HUES6 (cell line): ENCODE data around the gene TUBA1C.
A peak's percentile ranks its signal among the peaks of the same experiment; 100 is the strongest.

ENCODE experiments used
- H3K27ac ChIP-seq: 2 replicates; pipeline ENCODE4 v1.7.0; 2013; ENCODE audit warnings: low read depth, mild to moderate bottlenecking, low read length, inconsistent platforms
- H3K27me3 ChIP-seq: 2 replicates; pipeline ENCODE4 v1.6.1; 2013; ENCODE audit warnings: low read length; ENCODE audit not compliant: control insufficient read depth, insufficient read depth
- H3K36me3 ChIP-seq: 2 replicates; pipeline ENCODE4 v1.6.1; 2013; ENCODE audit warnings: low read length; ENCODE audit not compliant: control insufficient read depth, insufficient read depth
- H3K4me1 ChIP-seq: 2 replicates; pipeline ENCODE4 v1.6.1; 2013; ENCODE audit warnings: low read length; ENCODE audit not compliant: control insufficient read depth, insufficient read depth
- H3K4me3 ChIP-seq: 2 replicates; pipeline ENCODE4 v1.5.1; 2013; ENCODE audit warnings: low read depth, low read length
- H3K9ac ChIP-seq: one replicate; pipeline ENCODE4 v1.6.1; 2013; ENCODE audit warnings: mild to moderate bottlenecking, low read length
- H3K9me3 ChIP-seq: 2 replicates; pipeline ENCODE4 v1.6.1; 2013; ENCODE audit warnings: low read depth, low read length; ENCODE audit not compliant: control insufficient read depth, insufficient read depth

TUBA1C gene

DNA sequence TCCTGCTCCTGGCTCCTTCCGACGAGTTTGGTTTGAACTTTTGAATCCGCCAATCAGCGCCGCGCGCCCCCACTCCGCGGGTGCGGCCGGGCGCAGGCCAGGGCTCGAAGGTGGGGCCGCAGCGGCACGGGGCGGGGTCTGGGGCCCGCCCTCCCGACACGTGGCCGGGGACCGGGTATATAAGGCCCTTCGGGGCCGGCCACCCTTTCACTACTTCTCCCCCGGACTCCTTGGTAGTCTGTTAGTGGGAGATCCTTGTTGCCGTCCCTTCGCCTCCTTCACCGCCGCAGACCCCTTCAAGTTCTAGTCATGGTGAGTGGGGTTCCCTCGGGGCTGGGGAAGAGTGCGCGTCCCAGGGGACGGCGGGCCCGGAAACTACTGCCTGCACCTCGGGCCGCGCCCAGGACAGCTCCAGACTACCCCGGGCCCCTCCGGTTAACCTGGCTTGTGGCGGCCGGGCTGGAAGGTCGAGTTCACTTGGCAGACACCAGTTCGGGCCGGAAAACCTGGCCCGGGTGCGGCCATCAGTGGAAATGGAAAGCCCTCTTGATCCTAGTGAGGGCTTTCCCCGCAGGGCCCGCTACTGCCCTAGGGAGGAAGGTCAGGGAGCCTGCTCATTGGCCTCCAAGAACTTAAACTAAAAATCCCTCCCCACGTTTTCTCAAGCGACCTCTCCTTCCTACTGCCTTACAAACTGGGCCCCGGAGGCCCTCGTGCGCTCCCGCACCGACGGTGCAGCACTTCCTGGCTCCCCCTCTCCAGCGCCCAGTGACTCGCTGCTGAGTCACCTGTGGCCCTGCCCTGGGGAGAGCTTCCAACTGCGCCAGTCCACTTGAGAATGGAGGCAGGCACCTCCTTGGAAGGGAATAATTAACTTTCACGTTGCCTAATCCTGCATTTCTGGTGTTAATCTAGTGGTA is at the start of gene TUBA1C:
Gene TUBA1C, plus strand, starts transcription at position 210 of the 920 bp plus-strand sequence. Its CDS starts 100 bp downstream, at position 310.
- peaks cover 37% of the 10 kb centered on the region for H3K36me3 ChIP-seq
- peak within 1 kb of the TSS; percentile 88 for H3K4me3 ChIP-seq
- H3K27me3 ChIP-seq = no peaks in the 10 kb centered on the region
- H3K27ac ChIP-seq = peak within 1 kb of the TSS; percentile 98
- H3K4me1 ChIP-seq = peaks cover 8% of the 10 kb centered on the region
- H3K9me3 ChIP-seq = no peaks in the 10 kb centered on the region
- H3K9ac ChIP-seq = peak within 1 kb of the TSS; percentile 96

DNA sequence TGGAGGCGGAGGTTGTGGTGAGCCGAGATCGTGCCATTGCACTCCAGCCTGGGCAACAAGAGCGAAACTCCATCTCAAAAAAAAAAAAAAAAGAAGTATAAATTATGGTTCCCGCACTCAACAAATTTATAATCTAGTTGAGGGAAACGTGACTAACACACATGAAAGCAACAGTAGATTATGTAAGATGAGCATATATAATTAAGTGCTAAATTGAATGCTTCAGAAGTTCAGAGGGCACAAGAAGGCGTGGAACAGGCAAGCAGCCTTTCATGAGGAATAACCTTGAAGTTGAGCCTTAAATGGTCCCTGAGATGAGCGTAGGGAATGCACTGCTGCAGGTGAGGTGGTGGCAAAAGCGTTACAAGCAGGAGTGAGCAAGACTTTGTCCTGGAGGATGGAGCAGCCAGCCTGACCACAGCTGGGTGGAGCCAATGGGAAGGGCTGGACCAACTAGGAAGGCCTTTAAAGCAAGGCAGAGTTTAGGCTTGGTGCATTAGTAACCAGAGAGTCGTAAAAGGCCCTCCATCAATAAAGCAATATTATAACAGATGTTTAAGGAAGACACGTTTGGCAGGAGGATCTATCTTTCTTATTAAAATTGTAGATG is 45.4 kb upstream of the TUBA1C start:
- Histone ChIP-seq H3K36me3 (no peaks in the 10 kb centered on the region), H3K4me1 (peaks cover 8% of the 10 kb centered on the region), H3K9ac (no peak overlapping the region), H3K9me3 (no peaks in the 10 kb centered on the region), H3K27me3 (no peaks in the 10 kb centered on the region), H3K27ac (no peak overlapping the region), H3K4me3 (no peak overlapping the region)

DNA sequence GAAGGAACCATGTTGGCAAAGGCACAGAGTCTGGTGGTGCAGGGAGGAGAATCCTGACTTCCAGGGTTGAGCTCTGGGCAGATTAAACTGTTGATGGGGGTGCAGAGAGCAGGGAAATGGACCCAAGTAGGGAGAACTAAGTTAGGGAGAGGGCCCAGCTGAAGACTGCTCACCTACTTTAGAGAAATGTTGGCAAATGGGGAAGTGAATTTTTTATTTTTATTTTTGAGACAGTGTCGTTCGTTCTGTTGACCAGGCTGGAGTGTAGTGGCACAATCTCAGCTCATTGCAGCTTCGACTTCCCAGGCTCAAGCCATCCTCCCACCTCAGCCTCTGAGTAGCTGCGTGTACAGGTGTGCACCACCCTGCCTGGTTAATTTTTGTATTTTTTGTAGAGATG is 43.9 kb upstream of the TUBA1C start:
- Histone ChIP-seq H3K9ac (no peak overlapping the region), H3K27me3 (no peaks in the 10 kb centered on the region), H3K4me1 (no peaks in the 10 kb centered on the region), H3K4me3 (no peak overlapping the region), H3K36me3 (no peaks in the 10 kb centered on the region), H3K9me3 (no peaks in the 10 kb centered on the region), H3K27ac (no peak overlapping the region)

DNA sequence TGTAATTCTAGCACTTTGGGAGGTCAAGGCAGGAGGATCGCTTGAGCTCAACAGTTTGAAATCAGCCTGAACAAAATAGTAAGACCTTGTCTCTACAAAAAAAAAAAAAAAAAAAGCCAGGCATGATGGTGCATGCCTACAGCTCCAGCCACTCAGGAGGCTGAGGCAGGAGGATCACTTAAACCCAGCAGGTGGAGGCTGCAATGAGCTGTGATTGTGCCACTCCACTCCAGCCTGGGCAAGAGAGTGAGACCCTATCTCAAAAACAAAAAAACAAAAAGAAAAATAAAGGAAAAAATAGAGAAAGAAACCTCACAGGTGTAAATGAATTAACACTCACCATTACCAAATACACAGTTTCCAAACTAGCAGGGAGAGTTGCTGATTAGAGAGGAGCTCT is 41.8 kb upstream of the TUBA1C start:
- Histone ChIP-seq H3K36me3 (no peaks in the 10 kb centered on the region), H3K4me1 (no peaks in the 10 kb centered on the region), H3K9me3 (no peaks in the 10 kb centered on the region), H3K9ac (no peak overlapping the region), H3K4me3 (no peak overlapping the region), H3K27me3 (no peaks in the 10 kb centered on the region), H3K27ac (no peak overlapping the region)

DNA sequence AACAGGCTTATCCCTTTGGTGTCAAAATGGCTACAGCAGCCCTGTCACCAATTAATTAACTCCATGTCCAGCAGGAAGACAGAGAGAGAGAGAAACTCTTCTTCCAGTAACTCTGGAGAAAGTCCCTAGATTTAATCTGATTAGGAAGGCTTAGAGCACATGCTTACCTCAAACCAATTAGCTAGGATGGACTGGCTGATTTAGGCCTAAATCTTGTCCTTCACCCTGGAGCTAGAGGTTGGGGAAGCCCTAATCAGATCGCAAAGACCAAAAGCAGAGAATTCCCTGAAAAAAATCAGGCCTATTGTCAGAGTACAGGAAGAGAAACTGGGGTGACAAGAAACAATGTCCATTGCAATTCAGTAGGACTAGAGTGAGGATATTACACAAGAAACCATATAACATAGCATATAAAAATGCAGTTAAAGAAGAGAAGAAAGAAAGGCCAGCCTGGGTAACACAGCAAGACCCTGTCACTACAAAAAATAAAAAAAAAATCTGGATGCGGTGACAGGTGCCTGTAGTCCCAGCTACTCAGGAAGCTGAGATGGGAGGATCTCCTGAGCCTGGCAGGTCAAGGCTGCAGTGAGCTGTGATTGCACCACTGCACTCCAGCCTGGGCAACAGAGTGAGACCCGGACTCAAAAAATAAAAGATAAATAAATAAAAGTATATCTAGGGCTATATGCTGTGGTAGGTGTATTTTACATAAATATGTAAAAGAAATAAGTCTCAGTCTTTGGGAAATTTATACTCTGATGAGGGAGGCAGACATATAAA is 41.1 kb upstream of the TUBA1C start:
- H3K27ac ChIP-seq = no peak overlapping the region

DNA sequence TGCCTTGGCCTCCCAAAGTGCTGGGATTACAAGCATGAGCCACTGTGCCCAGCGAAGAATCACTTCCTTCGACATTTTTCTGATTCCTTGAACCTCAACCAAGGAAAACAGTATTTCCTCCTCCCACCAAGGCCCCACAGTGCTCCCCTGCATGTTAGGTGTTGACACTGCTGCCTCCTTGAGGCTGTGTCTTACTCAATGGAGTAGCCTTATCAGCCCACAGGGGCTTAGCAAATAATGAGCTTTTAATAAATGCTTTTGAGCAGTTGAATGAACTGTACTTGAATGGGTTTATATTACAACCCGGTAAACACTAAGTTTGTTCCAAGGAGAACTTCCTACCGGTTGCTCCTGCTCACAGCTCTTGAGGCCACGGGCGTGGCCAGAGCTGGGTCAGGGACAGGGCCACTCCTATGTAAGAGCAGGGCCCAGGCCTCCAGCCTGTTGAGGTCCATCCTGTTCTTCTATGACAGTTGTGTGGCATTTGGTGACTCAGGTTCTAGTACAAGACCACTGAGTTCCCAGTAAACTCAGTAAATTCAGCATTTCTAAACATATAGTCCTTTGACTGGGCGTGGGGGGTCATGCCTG is 39.2 kb upstream of the TUBA1C start:
- Histone ChIP-seq H3K36me3 (no peaks in the 10 kb centered on the region), H3K9ac (no peak overlapping the region), H3K9me3 (no peaks in the 10 kb centered on the region), H3K27ac (no peak overlapping the region), H3K4me3 (no peak overlapping the region), H3K27me3 (no peaks in the 10 kb centered on the region), H3K4me1 (no peaks in the 10 kb centered on the region)

More for the DNA sequence above, 41.1 kb upstream of the TUBA1C start:
- H3K4me1 ChIP-seq = no peaks in the 10 kb centered on the region
- no peaks in the 10 kb centered on the region for H3K9me3 ChIP-seq
- no peak overlapping the region for H3K9ac ChIP-seq
- H3K36me3 ChIP-seq = no peaks in the 10 kb centered on the region
- no peak overlapping the region for H3K4me3 ChIP-seq
- H3K27me3 ChIP-seq = no peaks in the 10 kb centered on the region

DNA sequence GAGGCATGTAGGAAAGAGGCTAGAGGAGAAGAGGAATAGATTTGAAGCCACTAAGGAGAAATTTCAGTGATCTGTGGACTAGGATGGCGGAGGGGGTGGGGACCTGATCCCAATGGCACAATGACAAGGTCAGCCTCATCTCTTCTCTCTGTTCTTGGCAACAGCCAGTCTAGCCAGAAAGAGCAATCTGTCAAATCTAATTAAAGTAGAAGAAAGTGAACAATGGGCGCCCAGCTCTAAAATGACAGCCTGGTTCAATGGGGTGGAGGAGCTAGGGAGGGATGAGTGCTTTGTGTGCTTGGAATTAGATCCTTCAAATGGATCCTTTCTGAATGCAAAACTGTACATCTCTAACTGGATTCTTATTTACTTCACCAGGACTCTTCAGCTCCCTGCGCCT is 37.2 kb upstream of the TUBA1C start:
- no peak overlapping the region for H3K4me3 ChIP-seq
- no peaks in the 10 kb centered on the region for H3K36me3 ChIP-seq

DNA sequence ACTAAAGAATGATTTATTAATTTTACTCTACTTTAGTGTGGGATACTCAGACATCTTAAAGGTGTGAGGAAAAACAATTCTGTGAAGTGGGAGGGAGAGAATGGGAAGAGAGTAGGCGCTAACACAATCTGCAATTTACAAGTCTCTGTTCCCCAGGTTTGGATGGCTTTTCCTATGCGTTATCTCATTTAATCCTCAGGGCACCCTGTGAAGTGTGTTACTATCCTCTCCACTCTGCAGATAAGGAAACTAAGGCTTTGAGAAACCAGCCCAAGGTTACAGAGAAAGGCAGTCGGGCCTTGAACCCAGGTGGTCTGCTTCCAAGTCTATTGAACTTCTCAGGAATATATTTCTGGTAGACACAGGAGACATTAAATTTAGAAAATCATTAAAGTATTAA is 36.2 kb upstream of the TUBA1C start:
- Histone ChIP-seq H3K36me3 (no peaks in the 10 kb centered on the region), H3K27ac (no peak overlapping the region), H3K9ac (no peak overlapping the region)

More for the DNA sequence above, 37.2 kb upstream of the TUBA1C start:
- H3K9me3 ChIP-seq = no peaks in the 10 kb centered on the region
- H3K4me1 ChIP-seq = peaks cover 9% of the 10 kb centered on the region
- no peak overlapping the region for H3K9ac ChIP-seq
- no peaks in the 10 kb centered on the region for H3K27me3 ChIP-seq
- H3K27ac ChIP-seq = no peak overlapping the region

DNA sequence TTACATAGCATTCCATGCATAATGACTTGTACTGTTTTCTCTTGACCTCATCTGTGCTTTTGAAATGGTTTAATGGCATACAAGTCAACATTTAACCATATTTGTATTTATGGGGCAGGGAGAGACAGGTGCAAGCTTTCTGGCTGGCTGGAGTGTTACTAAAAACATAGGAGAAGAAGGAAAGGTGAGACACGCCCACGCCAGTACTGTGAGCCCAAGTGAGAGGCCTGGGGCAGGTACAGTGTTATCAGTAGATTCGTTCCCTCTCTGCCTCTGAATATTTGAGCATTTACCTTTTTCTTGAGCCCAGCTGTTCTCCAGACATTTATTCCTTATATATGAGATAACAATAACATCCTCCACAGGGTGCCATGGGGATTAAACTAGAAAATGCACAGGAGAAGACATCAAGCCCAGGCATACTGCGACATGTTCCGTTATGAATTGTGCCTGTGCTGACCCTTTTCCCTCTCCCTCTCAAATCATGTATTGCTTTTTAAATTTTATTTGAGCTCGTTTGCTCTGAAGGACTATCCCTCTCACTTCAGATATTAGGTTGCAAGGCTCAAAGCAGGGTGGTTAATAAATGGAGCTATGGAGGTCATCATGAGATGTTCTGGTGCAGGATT is 34.6 kb upstream of the TUBA1C start:
- Histone ChIP-seq H3K27me3 (no peaks in the 10 kb centered on the region), H3K4me1 (peaks cover 24% of the 10 kb centered on the region), H3K9me3 (no peaks in the 10 kb centered on the region), H3K4me3 (no peak overlapping the region), H3K27ac (no peak overlapping the region), H3K9ac (no peak overlapping the region), H3K36me3 (no peaks in the 10 kb centered on the region)

More for the DNA sequence above, 36.2 kb upstream of the TUBA1C start:
- peaks cover 18% of the 10 kb centered on the region for H3K4me1 ChIP-seq
- no peaks in the 10 kb centered on the region for H3K9me3 ChIP-seq
- no peak overlapping the region for H3K4me3 ChIP-seq
- no peaks in the 10 kb centered on the region for H3K27me3 ChIP-seq

DNA sequence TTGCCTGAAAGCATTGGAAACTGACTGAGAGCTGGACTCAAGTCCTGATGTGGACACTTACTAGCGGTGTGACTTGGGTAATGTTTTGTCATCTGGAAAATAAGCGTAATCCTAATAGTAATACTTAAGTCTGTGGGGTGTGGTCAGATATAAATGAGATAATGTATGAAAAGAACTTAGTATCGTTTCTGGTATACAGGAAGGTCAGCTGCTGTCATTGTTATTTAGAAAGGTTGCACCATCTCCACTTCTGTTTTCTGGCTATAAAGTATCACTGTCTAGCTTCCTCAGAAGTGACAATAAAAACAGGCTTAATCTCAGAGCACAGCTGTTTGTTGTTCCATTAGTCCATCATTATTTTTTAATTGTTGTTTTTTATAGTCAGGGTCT is 34.1 kb upstream of the TUBA1C start:
- Histone ChIP-seq H3K27ac (no peak overlapping the region), H3K9me3 (no peaks in the 10 kb centered on the region), H3K4me1 (peaks cover 24% of the 10 kb centered on the region)

More for the DNA sequence above, 34.1 kb upstream of the TUBA1C start:
- no peak overlapping the region for H3K9ac ChIP-seq
- no peak overlapping the region for H3K4me3 ChIP-seq
- no peaks in the 10 kb centered on the region for H3K27me3 ChIP-seq
- H3K36me3 ChIP-seq = no peaks in the 10 kb centered on the region
